HG02571 (cell line): ENCODE data around the gene SH3RF3.

Experiments
- ATAC-seq: cut with Tn5 transposase; IDR thresholded peaks from one replicate; pipeline ENCODE4 v1.9.1; 2021; ENCODE audit warnings: mild to moderate bottlenecking, moderate library complexity; ENCODE audit not compliant: unreplicated experiment

Gene SH3RF3

GRCh38 chr2:109456776-109457175 lies 327.8 kb downstream of the SH3RF3 start:
- ATAC-seq: no peak

GRCh38 chr2:109457366-109457765 lies 328.4 kb downstream of the SH3RF3 start:
- no peak for ATAC-seq

GRCh38 chr2:109457794-109458193 lies 328.8 kb downstream of the SH3RF3 start:
- no peak for ATAC-seq

GRCh38 chr2:109458512-109458911 lies 329.5 kb downstream of the SH3RF3 start:
- ATAC-seq: no peak

GRCh38 chr2:109459485-109459884 lies 330.5 kb downstream of the SH3RF3 start:
- no peak for ATAC-seq

GRCh38 chr2:109460553-109461324 lies 331.7 kb downstream of the SH3RF3 start:
- no peak for ATAC-seq

GRCh38 chr2:109463236-109463635 lies 334.2 kb downstream of the SH3RF3 start:
- ATAC-seq: no peak

- no peak for ATAC-seq
Measured at GRCh38 chr2:109463891-109464290, 334.9 kb downstream of the SH3RF3 start.

GRCh38 chr2:109466674-109467575 lies 337.9 kb downstream of the SH3RF3 start:
- ATAC-seq: no peak

GRCh38 chr2:109467701-109468100 lies 338.7 kb downstream of the SH3RF3 start:
- ATAC-seq: no peak

- no peak for ATAC-seq
Measured at GRCh38 chr2:109468893-109469292, 339.9 kb downstream of the SH3RF3 start.

- no peak for ATAC-seq
Measured at GRCh38 chr2:109471658-109472057, 342.7 kb downstream of the SH3RF3 start.

- ATAC-seq: no peak
Measured at GRCh38 chr2:109472331-109472959, 343.4 kb downstream of the SH3RF3 start.

- no peak for ATAC-seq
Measured at GRCh38 chr2:109472974-109473373, 344.0 kb downstream of the SH3RF3 start.

GRCh38 chr2:109473616-109474318 lies 344.8 kb downstream of the SH3RF3 start:
- ATAC-seq: no peak

GRCh38 chr2:109474319-109474825 lies 345.4 kb downstream of the SH3RF3 start:
- no peak for ATAC-seq

GRCh38 chr2:109475531-109476210 lies 346.7 kb downstream of the SH3RF3 start:
- no peak for ATAC-seq

GRCh38 chr2:109476641-109477441 lies 347.8 kb downstream of the SH3RF3 start:
- ATAC-seq: no peak

GRCh38 chr2:109478906-109479493 lies 350.0 kb downstream of the SH3RF3 start:
- no peak for ATAC-seq
